Neural progenitor cell (in vitro differentiated cells): ENCODE measurements around the gene SHISAL1. TPM values are rescaled to one million over a fixed set of nuclear protein-coding genes. Genes with fewer than 3 reads are reported as not detected.

ENCODE experiments used
- DNase-seq: peaks from one replicate; pipeline ENCODE4 v3.0.0-alpha.2; 2016; ENCODE audit warnings: low spot score
- H2AFZ ChIP-seq: fragments of 200-600 bp; sonication (generic); replicated peaks from 2 replicates; pipeline ENCODE4 v1.6.1; 2016; ENCODE audit warnings: antibody characterized with exemption
- H3F3A ChIP-seq: fragments of 200-600 bp; sonication (generic); 2 replicates; pipeline ENCODE4 v1.6.1; 2016; ENCODE audit warnings: antibody characterized with exemption, low read depth
- H3K27ac ChIP-seq: fragments of 200-600 bp; sonication (generic); 2 replicates; pipeline ENCODE4 v1.5.1; 2016; ENCODE audit warnings: mild to moderate bottlenecking
- H3K27me3 ChIP-seq: fragments of 200-600 bp; sonication (generic); 2 replicates; pipeline ENCODE4 v1.6.1; 2016; ENCODE audit warnings: mild to moderate bottlenecking, moderate library complexity
- H3K36me3 ChIP-seq: fragments of 200-600 bp; sonication (generic); 2 replicates; pipeline ENCODE4 v1.5.1; 2016
- H3K4me1 ChIP-seq: fragments of 200-600 bp; sonication (generic); 2 replicates; pipeline ENCODE4 v1.6.1; 2016; ENCODE audit warnings: mixed run types
- H3K4me2 ChIP-seq: fragments of 200-600 bp; sonication (generic); 2 replicates; pipeline ENCODE4 v1.6.1; 2016
- H3K4me3 ChIP-seq: fragments of 200-600 bp; sonication (generic); 2 replicates; pipeline ENCODE4 v1.5.1; 2016
- H3K79me2 ChIP-seq: fragments of 200-600 bp; sonication (generic); 2 replicates; pipeline ENCODE4 v1.6.1; 2016; ENCODE audit warnings: low read depth
- H3K9ac ChIP-seq: fragments of 200-600 bp; sonication (generic); 2 replicates; pipeline ENCODE4 v1.6.1; 2016
- H3K9me3 ChIP-seq: fragments of 200-600 bp; sonication (generic); 2 replicates; pipeline ENCODE4 v1.5.1; 2016; ENCODE audit warnings: low read depth
- H4K20me1 ChIP-seq: fragments of 200-600 bp; sonication (generic); 2 replicates; pipeline ENCODE4 v1.6.1; 2016; ENCODE audit warnings: low read depth
- H3K27ac Mint-ChIP-seq: 3 replicates; pipeline ENCODE4 v1.8.0; 2021; ENCODE audit warnings: mixed read lengths
- H3K27me3 Mint-ChIP-seq: 2 replicates; pipeline ENCODE4 v1.8.0; 2022; ENCODE audit warnings: low read depth, mild to moderate bottlenecking, inconsistent platforms, moderate library complexity, mixed read lengths; ENCODE audit not compliant: insufficient read depth
- H3K36me3 Mint-ChIP-seq: 3 replicates; pipeline ENCODE4 v1.8.0; 2021; ENCODE audit warnings: mixed read lengths
- H3K4me1 Mint-ChIP-seq: 3 replicates; pipeline ENCODE4 v1.8.0; 2021; ENCODE audit warnings: mixed read lengths
- H3K4me3 Mint-ChIP-seq: 3 replicates; pipeline ENCODE4 v1.8.0; 2021; ENCODE audit warnings: mild to moderate bottlenecking, moderate library complexity, mixed read lengths
- H3K9me3 Mint-ChIP-seq: 3 replicates; pipeline ENCODE4 v1.8.0; 2020; ENCODE audit warnings: mixed read lengths
- EZH2 ChIP-seq: fragments of 200-600 bp; sonication (generic); IDR thresholded peaks from 2 replicates; pipeline ENCODE4 v1.6.1; 2017; ENCODE audit warnings: antibody characterized with exemption, mild to moderate bottlenecking, moderate library complexity
- EZH2phosphoT487 ChIP-seq: fragments of 200-600 bp; sonication (generic); IDR thresholded peaks from 2 replicates; pipeline ENCODE4 v1.6.1; 2017; ENCODE audit warnings: antibody characterized with exemption
- total RNA-seq: library from RNA; depleted of rRNA; stranded (reverse); fragments of >200 nt; gene quantifications from 2 replicates; pipeline ENCODE4 v1.2.3, GENCODE V29; 2015; ENCODE audit warnings: low replicate concordance
- TF ChIP-seq, protein P1 (sequence below): fragments of 200-600 bp; sonication (generic); IDR thresholded peaks from 2 replicates; pipeline ENCODE4 v1.5.1; 2017; ENCODE audit warnings: antibody characterized with exemption, mild to moderate bottlenecking

SHISAL1 gene
- total RNA-seq, 1 donor from 2014 or later = 4.4 TPM

DNA sequence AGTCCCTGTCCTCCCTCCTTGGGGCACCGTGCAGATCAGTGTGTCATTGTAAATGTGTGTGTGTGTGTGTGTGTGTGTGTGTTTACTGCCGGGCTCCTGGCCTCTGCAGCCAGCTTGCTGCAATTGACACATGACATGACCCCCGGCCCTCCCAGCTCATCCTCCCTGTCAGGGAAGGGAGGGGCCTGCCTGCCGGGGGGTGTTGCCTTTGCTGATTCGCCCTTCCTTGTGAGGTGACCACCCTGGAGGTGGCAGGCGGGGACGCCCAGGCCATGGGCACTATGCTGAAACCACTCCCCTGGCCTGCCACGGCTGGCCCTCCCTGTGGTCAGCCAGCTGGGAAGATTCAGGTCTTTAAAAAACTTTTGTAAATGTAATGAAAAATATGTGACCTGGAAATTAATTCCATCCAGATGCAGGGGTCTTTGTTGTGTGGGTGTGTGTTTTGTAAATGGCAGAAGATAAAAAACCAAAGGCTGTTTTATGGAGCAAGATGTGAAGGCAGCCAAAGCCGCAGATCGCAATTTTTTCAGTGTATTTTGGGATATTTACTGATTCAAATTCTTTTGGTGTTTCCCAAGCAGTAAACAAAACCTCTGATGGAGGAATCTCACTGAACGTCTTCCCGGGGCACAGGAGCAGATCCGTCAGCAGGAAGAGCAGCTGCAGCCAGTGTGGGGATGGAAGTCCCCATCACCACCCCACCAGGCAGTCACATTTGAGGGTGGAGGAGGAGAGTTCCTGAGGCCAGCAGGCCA, 23.2 kb downstream of the SHISAL1 start:
- Histone ChIP-seq H3K9me3 (no peaks in the 10 kb centered on the region), H3K27ac (no peak overlapping the region), H3K9ac (no peak overlapping the region), H3K4me2 (no peak overlapping the region), H2AFZ (no peak overlapping the region), H3K36me3 (no peaks in the 10 kb centered on the region), H3K79me2 (no peaks in the 10 kb centered on the region), H3K4me3 (no peak overlapping the region), H3F3A (no peaks in the 10 kb centered on the region), H4K20me1 (no peaks in the 10 kb centered on the region), H3K4me1 (peaks cover 30% of the 10 kb centered on the region), H3K27me3 (no peaks in the 10 kb centered on the region)
- Mint-ChIP-seq H3K27ac (peak overlapping the region; percentile 87), H3K4me1 (peaks cover 57% of the 10 kb centered on the region), H3K9me3 (peaks cover 11% of the 10 kb centered on the region), H3K36me3 (peaks cover 2% of the 10 kb centered on the region), H3K4me3 (peak overlapping the region; percentile 27), H3K27me3 (peaks cover 20% of the 10 kb centered on the region)
- DNase-seq = peak; percentile 56
- TF ChIP-seq, protein P1, sequence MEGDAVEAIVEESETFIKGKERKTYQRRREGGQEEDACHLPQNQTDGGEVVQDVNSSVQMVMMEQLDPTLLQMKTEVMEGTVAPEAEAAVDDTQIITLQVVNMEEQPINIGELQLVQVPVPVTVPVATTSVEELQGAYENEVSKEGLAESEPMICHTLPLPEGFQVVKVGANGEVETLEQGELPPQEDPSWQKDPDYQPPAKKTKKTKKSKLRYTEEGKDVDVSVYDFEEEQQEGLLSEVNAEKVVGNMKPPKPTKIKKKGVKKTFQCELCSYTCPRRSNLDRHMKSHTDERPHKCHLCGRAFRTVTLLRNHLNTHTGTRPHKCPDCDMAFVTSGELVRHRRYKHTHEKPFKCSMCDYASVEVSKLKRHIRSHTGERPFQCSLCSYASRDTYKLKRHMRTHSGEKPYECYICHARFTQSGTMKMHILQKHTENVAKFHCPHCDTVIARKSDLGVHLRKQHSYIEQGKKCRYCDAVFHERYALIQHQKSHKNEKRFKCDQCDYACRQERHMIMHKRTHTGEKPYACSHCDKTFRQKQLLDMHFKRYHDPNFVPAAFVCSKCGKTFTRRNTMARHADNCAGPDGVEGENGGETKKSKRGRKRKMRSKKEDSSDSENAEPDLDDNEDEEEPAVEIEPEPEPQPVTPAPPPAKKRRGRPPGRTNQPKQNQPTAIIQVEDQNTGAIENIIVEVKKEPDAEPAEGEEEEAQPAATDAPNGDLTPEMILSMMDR = no peak
- TF ChIP-seq EZH2 = no peak
- TF ChIP-seq EZH2phosphoT487 = no peak

GRCh38 chr22:44288913-44289312, 23.8 kb downstream of the SHISAL1 start:
- no peaks in the 10 kb centered on the region for H4K20me1 ChIP-seq
- no peaks in the 10 kb centered on the region for H3K27me3 ChIP-seq
- Mint-ChIP-seq H3K9me3 (peaks cover 4% of the 10 kb centered on the region), H3K27ac (peak overlapping the region; percentile 87), H3K27me3 (peaks cover 15% of the 10 kb centered on the region), H3K4me1 (peaks cover 57% of the 10 kb centered on the region), H3K36me3 (no peaks in the 10 kb centered on the region), H3K4me3 (peak overlapping the region; percentile 27)
- no peak for TF ChIP-seq EZH2phosphoT487
- no peak for TF ChIP-seq EZH2
- TF ChIP-seq, protein P1 = no peak
- no peaks in the 10 kb centered on the region for H3K9me3 ChIP-seq
- no peak overlapping the region for H3K4me2 ChIP-seq
- H3K27ac ChIP-seq = no peak overlapping the region
- H2AFZ ChIP-seq = no peak overlapping the region
- H3K36me3 ChIP-seq = no peaks in the 10 kb centered on the region
- peaks cover 30% of the 10 kb centered on the region for H3K4me1 ChIP-seq
- no peak for DNase-seq
- no peaks in the 10 kb centered on the region for H3K79me2 ChIP-seq
- no peak overlapping the region for H3K4me3 ChIP-seq
- H3K9ac ChIP-seq = no peak overlapping the region
- H3F3A ChIP-seq = no peaks in the 10 kb centered on the region

DNA sequence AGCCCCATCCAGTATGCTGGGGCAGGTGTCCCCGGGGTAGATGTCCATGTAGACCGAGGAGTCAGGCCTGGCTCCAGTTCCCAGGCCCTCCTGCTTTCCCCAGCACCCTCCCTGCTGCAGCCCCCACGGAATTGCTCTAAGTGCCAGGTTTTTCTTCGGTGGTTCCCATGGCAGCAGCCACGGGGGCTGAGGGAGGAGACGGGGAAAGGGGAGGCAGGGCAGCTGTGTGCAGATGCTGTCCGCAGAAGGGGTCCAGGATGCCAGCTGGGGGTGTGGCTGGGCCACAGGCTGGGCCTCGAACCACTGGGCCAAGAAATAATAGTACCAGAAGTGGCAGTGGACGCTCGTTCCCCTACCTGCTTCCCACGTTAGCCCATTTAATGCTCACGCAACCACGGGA, 25.0 kb downstream of the SHISAL1 start:
- no peaks in the 10 kb centered on the region for H3K36me3 ChIP-seq
- peaks cover 53% of the 10 kb centered on the region for H3K4me1 Mint-ChIP-seq
- H3K4me3 ChIP-seq = no peak overlapping the region
- H3K27ac Mint-ChIP-seq = no peak overlapping the region
- no peaks in the 10 kb centered on the region for H3K36me3 Mint-ChIP-seq
- TF ChIP-seq, protein P1 = no peak
- TF ChIP-seq EZH2 (no peak), EZH2phosphoT487 (no peak)
- H3K4me1 ChIP-seq = peaks cover 26% of the 10 kb centered on the region
- H3F3A ChIP-seq = no peaks in the 10 kb centered on the region
- H3K9ac ChIP-seq = no peak overlapping the region
- H3K27ac ChIP-seq = no peak overlapping the region
- peaks cover 11% of the 10 kb centered on the region for H3K27me3 Mint-ChIP-seq
- H3K9me3 Mint-ChIP-seq = no peaks in the 10 kb centered on the region
- H3K9me3 ChIP-seq = no peaks in the 10 kb centered on the region
- no peaks in the 10 kb centered on the region for H4K20me1 ChIP-seq
- DNase-seq = no peak
- H3K4me2 ChIP-seq = no peak overlapping the region
- H3K79me2 ChIP-seq = no peaks in the 10 kb centered on the region
- H3K27me3 ChIP-seq = no peaks in the 10 kb centered on the region
- H2AFZ ChIP-seq = no peak overlapping the region
- no peak overlapping the region for H3K4me3 Mint-ChIP-seq
